GM12878 (cell line): ENCODE results near the gene SPAG6.

Experiments used
- BRCA1 ChIP-seq: IDR thresholded peaks from 2 replicates; pipeline ENCODE4 v1.6.1; 2011; ENCODE audit warnings: low read depth, low read length, improper control_type of control experiment
- EP300 ChIP-seq, 2 experiments: fragments of 150-350 bp in 1 of 2; IDR thresholded peaks; 2 replicates each; pipeline ENCODE4 v1.6.1; 2011 to 2012; ENCODE audit warnings: low read depth in 2 of 2, low read length in 2 of 2, borderline replicate concordance in 1 of 2, improper control_type of control experiment in 1 of 2, inconsistent platforms in 1 of 2; ENCODE audit not compliant: control insufficient read depth in 1 of 2
- FOXK2 ChIP-seq: fragments of 450-650 bp; IDR thresholded peaks from 2 replicates; pipeline ENCODE4 v1.6.1; 2017; ENCODE audit warnings: mild to moderate bottlenecking, moderate library complexity
- NR2F1 ChIP-seq: fragments of 450-650 bp; conservative IDR thresholded peaks from 2 replicates; pipeline ENCODE4 v1.6.1; 2017; ENCODE audit warnings: mild to moderate bottlenecking
- POLR2A ChIP-seq: IDR thresholded peaks from 2 replicates; pipeline ENCODE4 v1.6.1; 2011; ENCODE audit warnings: low read depth, mild to moderate bottlenecking, low read length
- SKIL ChIP-seq: fragments of 450-650 bp; IDR thresholded peaks from 2 replicates; pipeline ENCODE4 v1.6.1; 2017; ENCODE audit warnings: mild to moderate bottlenecking, low read depth, inconsistent platforms; ENCODE audit not compliant: poor library complexity, severe bottlenecking
- TCF3 ChIP-seq: IDR thresholded peaks from 2 replicates; pipeline ENCODE4 v1.6.1; 2012; ENCODE audit warnings: low read depth, mild to moderate bottlenecking, low read length, borderline replicate concordance; ENCODE audit not compliant: insufficient read depth
- ZNF24 ChIP-seq: fragments of 450-650 bp; IDR thresholded peaks from 2 replicates; pipeline ENCODE4 v1.6.1; 2017; ENCODE audit warnings: antibody characterized with exemption, mild to moderate bottlenecking
- TF ChIP-seq, protein P1 (sequence below): IDR thresholded peaks from 2 replicates; pipeline ENCODE4 v1.6.1; 2012; ENCODE audit warnings: low read depth, low read length, improper control_type of control experiment
- TF ChIP-seq, protein P2 (sequence below): fragments of 450-650 bp; IDR thresholded peaks from 2 replicates; pipeline ENCODE4 v1.6.1; 2018; ENCODE audit warnings: borderline replicate concordance, mild to moderate bottlenecking; ENCODE audit not compliant: partially characterized antibody
- TF ChIP-seq, protein P3 (sequence below), 3 experiments: IDR thresholded peaks in 2 of 3; conservative IDR thresholded peaks in 1 of 3; 2 replicates each; pipeline ENCODE4 v1.5.1; 2011; ENCODE audit warnings: low read depth in 3 of 3, low read length in 3 of 3, mild to moderate bottlenecking in 3 of 3, control low read depth in 2 of 3, moderate library complexity in 2 of 3, inconsistent platforms in 1 of 3, mixed read lengths in 1 of 3; ENCODE audit not compliant: control insufficient read depth in 2 of 3, insufficient read depth in 1 of 3; ENCODE audit errors: extremely low read depth in 1 of 3
- TF ChIP-seq, protein P4 (sequence below): fragments of 450-650 bp; IDR thresholded peaks from 2 replicates; pipeline ENCODE4 v1.6.1; 2016; ENCODE audit warnings: mild to moderate bottlenecking, moderate library complexity, borderline replicate concordance

- TF ChIP-seq SKIL (no peak), POLR2A (no peak), EP300 (IDR thresholded peaks at IDR 0.05; ENCODE audit: borderline replicate concordance in 1 of 2, control insufficient read depth in 1 of 2, low read depth in 2 of 2, low read length in 2 of 2) (no peak), ZNF24 (no peak), BRCA1 (no peak), NR2F1 (no peak), FOXK2 (no peak), TCF3 (no peak)
- TF ChIP-seq, protein P1, sequence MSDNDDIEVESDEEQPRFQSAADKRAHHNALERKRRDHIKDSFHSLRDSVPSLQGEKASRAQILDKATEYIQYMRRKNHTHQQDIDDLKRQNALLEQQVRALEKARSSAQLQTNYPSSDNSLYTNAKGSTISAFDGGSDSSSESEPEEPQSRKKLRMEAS, result no peak
- TF ChIP-seq, protein P2, sequence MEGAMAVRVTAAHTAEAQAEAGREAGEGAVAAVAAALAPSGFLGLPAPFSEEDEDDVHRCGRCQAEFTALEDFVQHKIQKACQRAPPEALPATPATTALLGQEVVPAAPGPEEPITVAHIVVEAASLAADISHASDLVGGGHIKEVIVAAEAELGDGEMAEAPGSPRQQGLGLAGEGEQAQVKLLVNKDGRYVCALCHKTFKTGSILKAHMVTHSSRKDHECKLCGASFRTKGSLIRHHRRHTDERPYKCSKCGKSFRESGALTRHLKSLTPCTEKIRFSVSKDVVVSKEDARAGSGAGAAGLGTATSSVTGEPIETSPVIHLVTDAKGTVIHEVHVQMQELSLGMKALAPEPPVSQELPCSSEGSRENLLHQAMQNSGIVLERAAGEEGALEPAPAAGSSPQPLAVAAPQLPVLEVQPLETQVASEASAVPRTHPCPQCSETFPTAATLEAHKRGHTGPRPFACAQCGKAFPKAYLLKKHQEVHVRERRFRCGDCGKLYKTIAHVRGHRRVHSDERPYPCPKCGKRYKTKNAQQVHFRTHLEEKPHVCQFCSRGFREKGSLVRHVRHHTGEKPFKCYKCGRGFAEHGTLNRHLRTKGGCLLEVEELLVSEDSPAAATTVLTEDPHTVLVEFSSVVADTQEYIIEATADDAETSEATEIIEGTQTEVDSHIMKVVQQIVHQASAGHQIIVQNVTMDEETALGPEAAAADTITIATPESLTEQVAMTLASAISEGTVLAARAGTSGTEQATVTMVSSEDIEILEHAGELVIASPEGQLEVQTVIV, result no peak
- TF ChIP-seq, protein P3, sequence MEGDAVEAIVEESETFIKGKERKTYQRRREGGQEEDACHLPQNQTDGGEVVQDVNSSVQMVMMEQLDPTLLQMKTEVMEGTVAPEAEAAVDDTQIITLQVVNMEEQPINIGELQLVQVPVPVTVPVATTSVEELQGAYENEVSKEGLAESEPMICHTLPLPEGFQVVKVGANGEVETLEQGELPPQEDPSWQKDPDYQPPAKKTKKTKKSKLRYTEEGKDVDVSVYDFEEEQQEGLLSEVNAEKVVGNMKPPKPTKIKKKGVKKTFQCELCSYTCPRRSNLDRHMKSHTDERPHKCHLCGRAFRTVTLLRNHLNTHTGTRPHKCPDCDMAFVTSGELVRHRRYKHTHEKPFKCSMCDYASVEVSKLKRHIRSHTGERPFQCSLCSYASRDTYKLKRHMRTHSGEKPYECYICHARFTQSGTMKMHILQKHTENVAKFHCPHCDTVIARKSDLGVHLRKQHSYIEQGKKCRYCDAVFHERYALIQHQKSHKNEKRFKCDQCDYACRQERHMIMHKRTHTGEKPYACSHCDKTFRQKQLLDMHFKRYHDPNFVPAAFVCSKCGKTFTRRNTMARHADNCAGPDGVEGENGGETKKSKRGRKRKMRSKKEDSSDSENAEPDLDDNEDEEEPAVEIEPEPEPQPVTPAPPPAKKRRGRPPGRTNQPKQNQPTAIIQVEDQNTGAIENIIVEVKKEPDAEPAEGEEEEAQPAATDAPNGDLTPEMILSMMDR (IDR thresholded peaks at IDR 0.05 in 2 of 3, conservative IDR thresholded peaks at IDR 0.05 in 1 of 3; ENCODE audit: control insufficient read depth in 2 of 3, extremely low read depth in 1 of 3, insufficient read depth in 1 of 3, low read depth in 3 of 3, low read length in 3 of 3), result no peak
- TF ChIP-seq, protein P4, sequence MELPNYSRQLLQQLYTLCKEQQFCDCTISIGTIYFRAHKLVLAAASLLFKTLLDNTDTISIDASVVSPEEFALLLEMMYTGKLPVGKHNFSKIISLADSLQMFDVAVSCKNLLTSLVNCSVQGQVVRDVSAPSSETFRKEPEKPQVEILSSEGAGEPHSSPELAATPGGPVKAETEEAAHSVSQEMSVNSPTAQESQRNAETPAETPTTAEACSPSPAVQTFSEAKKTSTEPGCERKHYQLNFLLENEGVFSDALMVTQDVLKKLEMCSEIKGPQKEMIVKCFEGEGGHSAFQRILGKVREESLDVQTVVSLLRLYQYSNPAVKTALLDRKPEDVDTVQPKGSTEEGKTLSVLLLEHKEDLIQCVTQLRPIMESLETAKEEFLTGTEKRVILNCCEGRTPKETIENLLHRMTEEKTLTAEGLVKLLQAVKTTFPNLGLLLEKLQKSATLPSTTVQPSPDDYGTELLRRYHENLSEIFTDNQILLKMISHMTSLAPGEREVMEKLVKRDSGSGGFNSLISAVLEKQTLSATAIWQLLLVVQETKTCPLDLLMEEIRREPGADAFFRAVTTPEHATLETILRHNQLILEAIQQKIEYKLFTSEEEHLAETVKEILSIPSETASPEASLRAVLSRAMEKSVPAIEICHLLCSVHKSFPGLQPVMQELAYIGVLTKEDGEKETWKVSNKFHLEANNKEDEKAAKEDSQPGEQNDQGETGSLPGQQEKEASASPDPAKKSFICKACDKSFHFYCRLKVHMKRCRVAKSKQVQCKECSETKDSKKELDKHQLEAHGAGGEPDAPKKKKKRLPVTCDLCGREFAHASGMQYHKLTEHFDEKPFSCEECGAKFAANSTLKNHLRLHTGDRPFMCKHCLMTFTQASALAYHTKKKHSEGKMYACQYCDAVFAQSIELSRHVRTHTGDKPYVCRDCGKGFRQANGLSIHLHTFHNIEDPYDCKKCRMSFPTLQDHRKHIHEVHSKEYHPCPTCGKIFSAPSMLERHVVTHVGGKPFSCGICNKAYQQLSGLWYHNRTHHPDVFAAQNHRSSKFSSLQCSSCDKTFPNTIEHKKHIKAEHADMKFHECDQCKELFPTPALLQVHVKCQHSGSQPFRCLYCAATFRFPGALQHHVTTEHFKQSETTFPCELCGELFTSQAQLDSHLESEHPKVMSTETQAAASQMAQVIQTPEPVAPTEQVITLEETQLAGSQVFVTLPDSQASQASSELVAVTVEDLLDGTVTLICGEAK, result no peak
Measured at GRCh38 chr10:22460101-22460500, 114.8 kb downstream of the SPAG6 start.
